ENCODE measurements around the gene MORC1. TPM values are rescaled to one million over a fixed set of nuclear protein-coding genes. Genes with fewer than 3 reads are reported as not detected.

The MORC1 gene
- polyA plus RNA-seq, 2 of the 4 experiments (the other 2 are of a cell fraction): not detected

GRCh38 chr3:109025896-109026295 is 92.0 kb downstream of the MORC1 start (continued):
- TF ChIP-seq FOXS1 (CRISPR knock-in tag; IDR thresholded peaks at IDR 0.05) (no peak), PBX3 (IDR thresholded peaks at IDR 0.05) (no peak), HOXA7 (CRISPR knock-in tag; IDR thresholded peaks at IDR 0.05) (no peak), FOSL2 (IDR thresholded peaks at IDR 0.05) (no peak), FOSL2 (CRISPR knock-in tag; IDR thresholded peaks at IDR 0.05) (no peak), POLR2A (IDR thresholded peaks at IDR 0.05; ENCODE audit: low read length) (no peak), KDM1A (IDR thresholded peaks at IDR 0.05; ENCODE audit: low read depth) (no peak), ELK1 (IDR thresholded peaks at IDR 0.05; ENCODE audit: low read depth, low read length) (no peak), CBX2 (IDR thresholded peaks at IDR 0.05; ENCODE audit: borderline replicate concordance, low read depth) (no peak), CEBPB (IDR thresholded peaks at IDR 0.05) (no peak)

- peak; percentile 32 for FAIRE-seq
- Histone ChIP-seq H3K4me2 (no peak overlapping the region), H3K4me3 (no peak overlapping the region), H3K27ac (no peak overlapping the region), H3K9me3 (no peaks in the 10 kb centered on the region), H3K4me1 (no peaks in the 10 kb centered on the region)
- ChIA-PET POLR2A (interaction anchor here (0.5 kb wide), 1 partner anchor 119 kb away, joined by 3 read pairs; no protein-coding TSS in a partner anchor), CTCF (interaction anchor here (0.6 to 2.9 kb wide), 32 partner anchors 9 to 387 kb away, joined by 3 to 14 read pairs (median 4); no protein-coding TSS in a partner anchor)
- WGBS (ENCODE audit: missing lambda C conversion rate): 1% methylated on average over 3 of the region's 3 CpGs
- DNase-seq (ENCODE audit: low read depth in 1 of 2, low spot score in 1 of 2): peak; percentile 6 to 50
- ATAC-seq: peak; percentile 60 to 78; a peak in 3 of 6 replicates
- no peak for TF ChIP-seq SREBF2 (IDR thresholded peaks at IDR 0.05)
- TF ChIP-seq HOXB13 (CRISPR knock-in tag; IDR thresholded peaks at IDR 0.05; ENCODE audit: low read depth): no peak
- TF ChIP-seq RAD21 (conservative IDR thresholded peaks at IDR 0.05 in 1 of 2, IDR thresholded peaks at IDR 0.05 in 1 of 2): peak; percentile 72 to 76
- peak; percentile 90 for TF ChIP-seq CTCF (IDR thresholded peaks at IDR 0.05)
- TF ChIP-seq CBX8 (IDR thresholded peaks at IDR 0.05): no peak
- peak; percentile 80 for TF ChIP-seq SMC3 (IDR thresholded peaks at IDR 0.05)
These were observed 94.2 kb downstream of the MORC1 start for GRCh38 chr3:109023656-109024254.

GRCh38 chr3:109023167-109023566 is 94.8 kb downstream of the MORC1 start:
- ChIA-PET CTCF (interaction anchor here (0.6 to 2.9 kb wide), 26 partner anchors 8 to 534 kb away, joined by 3 to 14 read pairs (median 4); no protein-coding TSS in a partner anchor), POLR2A (interaction anchor here (0.5 kb wide), 1 partner anchor 120 kb away, joined by 3 read pairs; no protein-coding TSS in a partner anchor)
- no peak overlapping the region for H3K4me3 ChIP-seq

More at GRCh38 chr3:109023167-109023566, 94.8 kb downstream of the MORC1 start:
- FAIRE-seq (no peak), DNase-seq (ENCODE audit: low read depth in 1 of 2, low spot score in 1 of 2) (no peak), ATAC-seq (no peak)
- WGBS (ENCODE audit: missing lambda C conversion rate): 8% methylated on average over 1 of the region's 1 CpG
- Histone ChIP-seq H3K27ac (no peak overlapping the region), H3K9me3 (no peaks in the 10 kb centered on the region), H3K4me2 (no peak overlapping the region), H3K4me1 (no peaks in the 10 kb centered on the region)
- TF ChIP-seq RAD21 (conservative IDR thresholded peaks at IDR 0.05 in 1 of 2, IDR thresholded peaks at IDR 0.05 in 1 of 2): no peak
- TF ChIP-seq CHD2 (IDR thresholded peaks at IDR 0.05; ENCODE audit: low read length, partially characterized antibody): no peak
- no peak for TF ChIP-seq ATOH8 (CRISPR knock-in tag; IDR thresholded peaks at IDR 0.05; ENCODE audit: low read depth)
- TF ChIP-seq CHD4 (IDR thresholded peaks at IDR 0.05; ENCODE audit: borderline replicate concordance): no peak
- TF ChIP-seq SMC3 (IDR thresholded peaks at IDR 0.05): no peak
- TF ChIP-seq JUNB (IDR thresholded peaks at IDR 0.05): no peak
- TF ChIP-seq KDM1A (IDR thresholded peaks at IDR 0.05; ENCODE audit: low read depth): no peak
- TF ChIP-seq PBX3 (IDR thresholded peaks at IDR 0.05): no peak
- TF ChIP-seq FOSL2 (IDR thresholded peaks at IDR 0.05): no peak
- no peak for TF ChIP-seq FOSL2 (CRISPR knock-in tag; IDR thresholded peaks at IDR 0.05)
- TF ChIP-seq HMGXB4 (CRISPR knock-in tag; IDR thresholded peaks at IDR 0.05; ENCODE audit: borderline replicate concordance): no peak
- TF ChIP-seq CBX8 (IDR thresholded peaks at IDR 0.05): no peak

Data from A549 (cell line).